Stimulated activated naive CD8-positive, alpha-beta T cell treated with anti-CD3 and anti-CD28 coated beads, Interleukin-15, amount 100 ng/mL, for 72 hours (primary cell): ENCODE data around the gene KLC4.

Source experiments
- ATAC-seq: fragments of 150-1000 bp; cut with Tn5 transposase; 2 replicates; pipeline ENCODE4 v1.10.0; 2021; ENCODE audit warnings: mild to moderate bottlenecking, moderate library complexity
- DNase-seq, 2 donors: peaks; one replicate each; pipeline ENCODE4 v3.0.0; 2021 to 2022
- H3K27ac Mint-ChIP-seq, 2 donors: one replicate each; pipeline ENCODE4 v1.8.0; 2022; ENCODE audit warnings: mild to moderate bottlenecking in 2 of 2, mixed read lengths in 2 of 2, moderate library complexity in 2 of 2
- H3K27me3 Mint-ChIP-seq: one replicate; pipeline ENCODE4 v1.8.0; 2022; ENCODE audit warnings: mixed read lengths
- H3K4me1 Mint-ChIP-seq: one replicate; pipeline ENCODE4 v1.8.0; 2022; ENCODE audit warnings: mild to moderate bottlenecking, mixed read lengths
- H3K4me3 Mint-ChIP-seq, 2 donors: one replicate each; pipeline ENCODE4 v1.8.0; 2022; ENCODE audit warnings: mild to moderate bottlenecking in 2 of 2, mixed read lengths in 2 of 2, moderate library complexity in 1 of 2
- H3K9me3 Mint-ChIP-seq, 2 donors: one replicate each; pipeline ENCODE4 v1.8.0; 2022; ENCODE audit warnings: mixed read lengths in 2 of 2

KLC4 gene

GRCh38 chr6:43119482-43119881 is 60.1 kb downstream of the KLC4 start:
- Mint-ChIP-seq H3K27me3 (no peaks in the 10 kb centered on the region), H3K4me1 (no peaks in the 10 kb centered on the region), H3K9me3 (no peaks in the 10 kb centered on the region), H3K27ac (no peak overlapping the region), H3K4me3 (no peak overlapping the region)
- DNase-seq (no peak), ATAC-seq (no peak)

DNA sequence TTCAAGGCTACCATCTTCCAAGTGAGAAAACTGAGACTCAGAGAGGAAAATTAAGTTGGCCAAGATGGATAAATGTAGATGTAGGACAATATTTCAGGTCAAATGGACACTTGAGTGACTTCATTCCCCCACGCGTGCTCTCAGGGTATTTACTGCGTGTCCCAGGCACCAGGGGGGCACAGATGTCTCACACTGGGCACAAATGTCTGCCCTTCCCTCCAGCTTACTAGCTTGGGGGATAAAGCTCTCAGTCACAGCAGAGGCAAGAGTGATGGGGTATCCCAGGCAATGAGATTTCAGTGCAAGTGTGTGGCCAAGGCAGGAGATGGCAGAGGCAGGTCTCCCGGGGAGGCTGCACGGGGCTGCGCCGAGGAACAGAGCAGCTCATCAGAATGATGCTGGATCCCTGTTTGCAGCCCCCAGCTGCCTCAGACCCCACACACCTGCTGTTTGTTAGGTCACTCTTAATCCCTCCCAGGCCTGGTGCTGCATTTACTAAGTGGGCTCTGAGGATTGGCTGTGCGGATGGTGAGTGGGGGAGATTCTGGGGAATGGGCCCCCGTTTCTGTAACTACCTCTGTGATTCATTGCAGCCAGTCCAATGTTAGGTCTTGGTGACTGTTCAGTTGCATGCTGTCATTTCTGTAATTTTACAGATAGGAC is 60.8 kb downstream of the KLC4 start:
- ATAC-seq (no peak), DNase-seq (no peak)
- Mint-ChIP-seq H3K9me3 (no peaks in the 10 kb centered on the region), H3K27me3 (no peaks in the 10 kb centered on the region), H3K4me3 (no peak overlapping the region), H3K27ac (no peak overlapping the region), H3K4me1 (no peaks in the 10 kb centered on the region)

- Mint-ChIP-seq H3K4me3 (no peak overlapping the region), H3K27ac (no peak overlapping the region), H3K4me1 (no peaks in the 10 kb centered on the region), H3K27me3 (no peaks in the 10 kb centered on the region), H3K9me3 (no peaks in the 10 kb centered on the region)
- ATAC-seq (no peak), DNase-seq (no peak)
These were observed 61.8 kb downstream of the KLC4 start for GRCh38 chr6:43120944-43121913.

GRCh38 chr6:43122146-43122545 is 62.7 kb downstream of the KLC4 start:
- H3K9me3 Mint-ChIP-seq = no peaks in the 10 kb centered on the region
- ATAC-seq (no peak), DNase-seq (no peak)
- H3K4me3 Mint-ChIP-seq = no peak overlapping the region
- no peaks in the 10 kb centered on the region for H3K27me3 Mint-ChIP-seq
- no peaks in the 10 kb centered on the region for H3K4me1 Mint-ChIP-seq
- H3K27ac Mint-ChIP-seq = no peak overlapping the region

GRCh38 chr6:43123461-43124314 is 64.3 kb downstream of the KLC4 start:
- Mint-ChIP-seq H3K27me3 (no peaks in the 10 kb centered on the region), H3K4me1 (no peaks in the 10 kb centered on the region), H3K9me3 (no peaks in the 10 kb centered on the region), H3K4me3 (no peak overlapping the region), H3K27ac (no peak overlapping the region)
- ATAC-seq (no peak), DNase-seq (no peak)

- ATAC-seq (no peak), DNase-seq (no peak)
- Mint-ChIP-seq H3K27me3 (no peaks in the 10 kb centered on the region), H3K9me3 (no peaks in the 10 kb centered on the region), H3K27ac (no peak overlapping the region), H3K4me3 (no peak overlapping the region), H3K4me1 (no peaks in the 10 kb centered on the region)
These were observed 65.0 kb downstream of the KLC4 start for GRCh38 chr6:43124481-43124880.
